ENCODE measurements around the gene SLC22A5.
"Not testable (repeated sequence)": the region's sequence is repeated elsewhere in the genome, so short reads cannot be mapped to it uniquely, and the experiment has no call there.

SLC22A5 gene

GRCh38 chr5:132389585-132390286 is 20.2 kb downstream of the SLC22A5 start:
- DNase-seq = no peak

GRCh38 chr5:132391247-132391646 is 21.7 kb downstream of the SLC22A5 start:
- no peak for DNase-seq

- DNase-seq = no peak
Measured at GRCh38 chr5:132391870-132392269, 22.4 kb downstream of the SLC22A5 start.

- DNase-seq = no peak
Measured at GRCh38 chr5:132392411-132392810, 22.9 kb downstream of the SLC22A5 start.

- no peak for DNase-seq
Measured at GRCh38 chr5:132392978-132393825, 23.7 kb downstream of the SLC22A5 start.

- DNase-seq = peak; percentile 17
Measured at GRCh38 chr5:132394667-132395259, 25.3 kb downstream of the SLC22A5 start.

- no peak for DNase-seq
Measured at GRCh38 chr5:132396589-132397031, 27.1 kb downstream of the SLC22A5 start.

- no peak for DNase-seq
Measured at GRCh38 chr5:132397224-132397623, 27.7 kb downstream of the SLC22A5 start.

GRCh38 chr5:132397936-132398675 is 28.6 kb downstream of the SLC22A5 start:
- not testable (repeated sequence) for DNase-seq

GRCh38 chr5:132404041-132404440 is 34.5 kb downstream of the SLC22A5 start:
- DNase-seq = not testable (repeated sequence)

- DNase-seq = no peak
Measured at GRCh38 chr5:132405646-132406045, 36.1 kb downstream of the SLC22A5 start.

GRCh38 chr5:132406144-132406783 is 36.8 kb downstream of the SLC22A5 start:
- no peak for DNase-seq

GRCh38 chr5:132407970-132408369 is 38.5 kb downstream of the SLC22A5 start:
- no peak for DNase-seq

GRCh38 chr5:132408456-132408855 is 38.9 kb downstream of the SLC22A5 start:
- DNase-seq = no peak

- no peak for DNase-seq
Measured at GRCh38 chr5:132408965-132409364, 39.5 kb downstream of the SLC22A5 start.

GRCh38 chr5:132410451-132411303 is 41.2 kb downstream of the SLC22A5 start:
- DNase-seq = peak; percentile 52

GRCh38 chr5:132411304-132412013 is 41.9 kb downstream of the SLC22A5 start:
- DNase-seq = no peak

GRCh38 chr5:132413567-132413966 is 44.1 kb downstream of the SLC22A5 start:
- DNase-seq = no peak

GRCh38 chr5:132414634-132415378 is 45.3 kb downstream of the SLC22A5 start:
- no peak for DNase-seq

GRCh38 chr5:132415516-132415915 is 46.0 kb downstream of the SLC22A5 start:
- not testable (repeated sequence) for DNase-seq

Measured in DMS 273 treated with DMSO at 0.1 percent for 48 hours (cell line).